Esophagus muscularis mucosa (tissue), 4 donors: ENCODE results near the gene HNF1A. TPM values are rescaled to one million over a fixed set of nuclear protein-coding genes. Genes with fewer than 3 reads are reported as not detected.

Experiments used
- DNase-seq: peaks from one replicate; pipeline ENCODE4 v3.0.0-alpha.2; 2017; ENCODE audit errors: extremely low spot score
- H3K27ac ChIP-seq, 4 donors: fragments of 200-600 bp; sonication (generic); replicated peaks in 1 of 4; 1 replicate in 3 of 4; 2 replicates in 1 of 4; pipeline ENCODE4 v1.5.1; 2016 to 2019; ENCODE audit warnings: mild to moderate bottlenecking in 1 of 4
- H3K27me3 ChIP-seq, 4 donors: fragments of 200-600 bp; sonication (generic); one replicate each; pipeline versions ENCODE4 v1.5.1 to v1.6.0; 2016 to 2019
- H3K36me3 ChIP-seq, 4 donors: fragments of 200-600 bp; sonication (generic); one replicate each; pipeline ENCODE4 v1.5.1; 2016 to 2019
- H3K4me1 ChIP-seq, 4 donors: fragments of 200-600 bp; sonication (generic); one replicate each; pipeline ENCODE4 v1.5.1; 2016 to 2019
- H3K4me3 ChIP-seq, 4 donors: fragments of 200-600 bp; sonication (generic); 1 replicate in 2 of 4; 2 replicates in 2 of 4; pipeline ENCODE4 v1.5.1; 2016 to 2019; ENCODE audit warnings: mild to moderate bottlenecking in 4 of 4, moderate library complexity in 1 of 4
- H3K9me3 ChIP-seq, 4 donors: fragments of 200-600 bp; sonication (generic); 1 replicate in 3 of 4; 2 replicates in 1 of 4; pipeline ENCODE4 v1.5.1; 2016 to 2019
- CTCF ChIP-seq, 3 experiments: fragments of 200-600 bp in 2 of 3; fragments of 450-650 bp in 1 of 3; sonication (generic) in 2 of 3; IDR thresholded peaks; one replicate each; pipeline ENCODE4 v1.5.1; 2017 to 2019; ENCODE audit warnings: antibody characterized with exemption in 3 of 3, mild to moderate bottlenecking in 2 of 3, moderate library complexity in 1 of 3
- EP300 ChIP-seq: sonication (generic); formaldehyde crosslinking; IDR thresholded peaks from one replicate; pipeline ENCODE4 v1.6.1; 2017; ENCODE audit warnings: antibody characterized with exemption
- POLR2A ChIP-seq: fragments of 450-650 bp; IDR thresholded peaks from one replicate; pipeline ENCODE4 v1.6.1; 2017; ENCODE audit warnings: antibody characterized with exemption, moderate library complexity, mild to moderate bottlenecking, low read depth
- POLR2AphosphoS5 ChIP-seq, 2 donors: sonication (generic); formaldehyde crosslinking; IDR thresholded peaks; one replicate each; pipeline ENCODE4 v1.6.1; 2017; ENCODE audit warnings: antibody characterized with exemption in 2 of 2
- WGBS: methylation state at CpG from one replicate; pipeline ENCODE4 v1.1.5; 2018; 5-methylcytosine and 5-hydroxymethylcytosine counted together
- intact Hi-C: fragments of 100-400 bp; cut with DNase I; formaldehyde crosslinking; loops from one replicate; pipeline ENCODE4 v1.15.1; 2023
- total RNA-seq, 4 donors: library from RNA; depleted of rRNA; stranded (reverse); fragments of >200 nt; gene quantifications; one replicate each; pipeline versions ENCODE4 v1.1.0 to v1.2.1, GENCODE V29; 2016

HNF1A gene
- total RNA-seq, 4 donors from 2014 or later, result not detected

GRCh38 chr12:120940006-120940405, 38.3 kb upstream of the HNF1A start:
- Histone ChIP-seq H3K36me3 (no peaks in the 10 kb centered on the region), H3K9me3 (no peaks in the 10 kb centered on the region), H3K27ac (no peak overlapping the region), H3K4me1 (no peaks in the 10 kb centered on the region), H3K27me3 (peaks cover 0 to 22% (median 0%) of the 10 kb centered on the region in 4 donors), H3K4me3 (no peak overlapping the region)
- intact Hi-C loops, result no loop called here
- no peak for DNase-seq
- 65% methylated on average over 5 of the region's 5 CpGs for WGBS
- TF ChIP-seq POLR2AphosphoS5 (IDR thresholded peaks at IDR 0.05), result no peak
- no peak for TF ChIP-seq CTCF (IDR thresholded peaks at IDR 0.05)
- TF ChIP-seq POLR2A, result no peak
- no peak for TF ChIP-seq EP300

GRCh38 chr12:120940799-120941198, 37.5 kb upstream of the HNF1A start:
- intact Hi-C loops, result no loop called here
- peaks cover 0 to 22% (median 0%) of the 10 kb centered on the region in 4 donors for H3K27me3 ChIP-seq
- no peaks in the 10 kb centered on the region for H3K9me3 ChIP-seq
- TF ChIP-seq EP300, result no peak
- no peak for TF ChIP-seq POLR2A
- TF ChIP-seq CTCF (IDR thresholded peaks at IDR 0.05), result no peak
- no peak for TF ChIP-seq POLR2AphosphoS5 (IDR thresholded peaks at IDR 0.05)
- no peak for DNase-seq
- H3K27ac ChIP-seq, result no peak overlapping the region
- H3K4me1 ChIP-seq, result no peaks in the 10 kb centered on the region
- no peak overlapping the region for H3K4me3 ChIP-seq
- no peaks in the 10 kb centered on the region for H3K36me3 ChIP-seq
- WGBS, result 69% methylated on average over 5 of the region's 5 CpGs

GRCh38 chr12:120941412-120941811, 36.9 kb upstream of the HNF1A start:
- DNase-seq, result no peak
- Histone ChIP-seq H3K9me3 (no peaks in the 10 kb centered on the region), H3K27me3 (peaks cover 0 to 22% (median 0%) of the 10 kb centered on the region in 4 donors), H3K4me3 (no peak overlapping the region), H3K4me1 (no peaks in the 10 kb centered on the region), H3K36me3 (no peaks in the 10 kb centered on the region), H3K27ac (no peak overlapping the region)
- TF ChIP-seq POLR2AphosphoS5 (IDR thresholded peaks at IDR 0.05), result no peak
- no peak for TF ChIP-seq EP300
- no peak for TF ChIP-seq POLR2A
- TF ChIP-seq CTCF (IDR thresholded peaks at IDR 0.05), result no peak
- intact Hi-C loops, result no loop called here
- 86% methylated on average over 4 of the region's 4 CpGs for WGBS

- DNase-seq, result no peak
- no peak for TF ChIP-seq POLR2AphosphoS5 (IDR thresholded peaks at IDR 0.05)
- TF ChIP-seq EP300, result no peak
- no peak for TF ChIP-seq CTCF (IDR thresholded peaks at IDR 0.05)
- TF ChIP-seq POLR2A, result no peak
- intact Hi-C loops, result no loop called here
Measured at GRCh38 chr12:120941846-120942405, 36.4 kb upstream of the HNF1A start.

GRCh38 chr12:120943482-120943881, 34.9 kb upstream of the HNF1A start:
- WGBS, result 74% methylated on average over 3 of the region's 3 CpGs
- H3K9me3 ChIP-seq, result no peaks in the 10 kb centered on the region
- TF ChIP-seq POLR2AphosphoS5 (IDR thresholded peaks at IDR 0.05), result no peak
- TF ChIP-seq CTCF (IDR thresholded peaks at IDR 0.05), result no peak
- TF ChIP-seq POLR2A, result no peak
- TF ChIP-seq EP300, result no peak
- DNase-seq, result no peak
- peaks cover 0 to 3% (median 0%) of the 10 kb centered on the region in 4 donors for H3K27me3 ChIP-seq
- H3K36me3 ChIP-seq, result no peaks in the 10 kb centered on the region
- H3K27ac ChIP-seq, result no peak overlapping the region
- intact Hi-C loops, result no loop called here
- no peaks in the 10 kb centered on the region for H3K4me1 ChIP-seq
- no peak overlapping the region for H3K4me3 ChIP-seq

More at GRCh38 chr12:120941846-120942405, 36.4 kb upstream of the HNF1A start:
- H3K4me1 ChIP-seq, result no peaks in the 10 kb centered on the region
- H3K4me3 ChIP-seq, result no peak overlapping the region
- peaks cover 0 to 18% (median 0%) of the 10 kb centered on the region in 4 donors for H3K27me3 ChIP-seq
- H3K36me3 ChIP-seq, result no peaks in the 10 kb centered on the region
- WGBS, result 56% methylated on average over 3 of the region's 3 CpGs
- H3K27ac ChIP-seq, result no peak overlapping the region
- no peaks in the 10 kb centered on the region for H3K9me3 ChIP-seq
